ENCODE data around the gene MALT1. TPM values are rescaled to one million over a fixed set of nuclear protein-coding genes. Genes with fewer than 3 reads are reported as not detected.

MALT1 gene
- total and polyA plus RNA-seq, 2 experiments from 2014 or later, result 14.9 to 35.9 TPM

DNA sequence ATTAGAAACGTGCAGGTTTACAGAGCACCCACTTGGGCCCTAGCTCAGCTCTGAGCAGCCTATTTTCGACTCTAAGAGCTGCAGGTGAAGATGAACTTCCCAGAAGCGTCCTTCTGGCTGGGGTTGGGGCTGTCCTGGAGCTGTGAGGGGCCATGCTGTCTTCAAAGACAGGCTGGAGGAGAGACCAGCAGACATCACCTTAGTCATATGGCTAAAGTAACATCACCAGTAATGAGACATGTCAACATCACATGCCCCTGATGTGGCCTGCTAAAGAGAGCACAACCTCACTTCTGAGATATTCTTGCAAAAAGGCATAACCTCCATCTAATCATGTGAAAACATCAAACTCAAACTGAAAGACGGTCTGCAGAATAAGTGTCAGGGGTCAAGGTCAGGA, 106.2 kb downstream of the MALT1 start:
- no peaks in the 10 kb centered on the region for H3K9me2 ChIP-seq (replicated peaks; ENCODE audit: insufficient read depth)
- no peaks in the 10 kb centered on the region for H3K27me3 ChIP-seq
- H3K79me2 ChIP-seq, result no peaks in the 10 kb centered on the region
- no peaks in the 10 kb centered on the region for H4K20me1 ChIP-seq (ENCODE audit: insufficient read depth, poor library complexity, severe bottlenecking)
- H3K4me3 ChIP-seq, result no peak overlapping the region
- no peaks in the 10 kb centered on the region for H3K36me3 ChIP-seq (replicated peaks; ENCODE audit: insufficient read depth, low read depth)
- no peak overlapping the region for H2AFZ ChIP-seq
- H3K4me2 ChIP-seq, result no peak overlapping the region
- TF ChIP-seq, protein P1, sequence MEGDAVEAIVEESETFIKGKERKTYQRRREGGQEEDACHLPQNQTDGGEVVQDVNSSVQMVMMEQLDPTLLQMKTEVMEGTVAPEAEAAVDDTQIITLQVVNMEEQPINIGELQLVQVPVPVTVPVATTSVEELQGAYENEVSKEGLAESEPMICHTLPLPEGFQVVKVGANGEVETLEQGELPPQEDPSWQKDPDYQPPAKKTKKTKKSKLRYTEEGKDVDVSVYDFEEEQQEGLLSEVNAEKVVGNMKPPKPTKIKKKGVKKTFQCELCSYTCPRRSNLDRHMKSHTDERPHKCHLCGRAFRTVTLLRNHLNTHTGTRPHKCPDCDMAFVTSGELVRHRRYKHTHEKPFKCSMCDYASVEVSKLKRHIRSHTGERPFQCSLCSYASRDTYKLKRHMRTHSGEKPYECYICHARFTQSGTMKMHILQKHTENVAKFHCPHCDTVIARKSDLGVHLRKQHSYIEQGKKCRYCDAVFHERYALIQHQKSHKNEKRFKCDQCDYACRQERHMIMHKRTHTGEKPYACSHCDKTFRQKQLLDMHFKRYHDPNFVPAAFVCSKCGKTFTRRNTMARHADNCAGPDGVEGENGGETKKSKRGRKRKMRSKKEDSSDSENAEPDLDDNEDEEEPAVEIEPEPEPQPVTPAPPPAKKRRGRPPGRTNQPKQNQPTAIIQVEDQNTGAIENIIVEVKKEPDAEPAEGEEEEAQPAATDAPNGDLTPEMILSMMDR (IDR thresholded peaks at IDR 0.05; ENCODE audit: poor library complexity), result no peak
- TF ChIP-seq EZH2 (IDR thresholded peaks at IDR 0.05; ENCODE audit: borderline replicate concordance) (no peak), EZH2phosphoT487 (IDR thresholded peaks at IDR 0.05; ENCODE audit: low read depth, severe bottlenecking, unreplicated experiment) (no peak)
- no peak overlapping the region for H3K27ac ChIP-seq
- H3K9me3 ChIP-seq (ENCODE audit: low read depth), result no peaks in the 10 kb centered on the region
- 90% methylated on average over 4 of the region's 4 CpGs for WGBS (ENCODE audit: low lambda C conversion rate, missing lambda C conversion rate)
- peaks cover 7% of the 10 kb centered on the region for H3K4me1 ChIP-seq (ENCODE audit: insufficient read depth)
- no peak for DNase-seq (ENCODE audit: low spot score)

DNA sequence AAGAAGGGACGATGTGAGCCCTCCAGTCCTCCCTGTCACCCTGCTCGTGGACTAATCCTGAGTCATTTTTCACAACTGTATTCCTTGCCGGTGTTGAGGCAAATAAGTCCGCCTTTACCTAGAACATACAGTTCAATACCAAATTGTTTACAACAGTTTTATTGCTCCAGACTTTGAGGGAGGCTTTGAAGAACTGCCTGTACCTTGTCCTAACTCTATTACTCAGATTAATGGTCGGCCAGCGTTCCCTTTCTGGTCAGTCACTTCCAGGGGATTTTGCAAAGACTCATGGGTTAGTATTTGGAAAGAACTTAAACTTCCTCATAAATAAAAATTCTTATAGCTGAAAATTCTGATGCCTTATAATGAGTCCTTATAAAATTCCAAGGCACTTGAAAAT, 108.3 kb downstream of the MALT1 start:
- no peak overlapping the region for H2AFZ ChIP-seq
- no peak for TF ChIP-seq EZH2phosphoT487 (IDR thresholded peaks at IDR 0.05; ENCODE audit: low read depth, severe bottlenecking, unreplicated experiment)
- no peak for TF ChIP-seq EZH2 (IDR thresholded peaks at IDR 0.05; ENCODE audit: borderline replicate concordance)
- TF ChIP-seq, protein P1 (IDR thresholded peaks at IDR 0.05; ENCODE audit: poor library complexity), result no peak
- H3K27ac ChIP-seq, result peak overlapping the region; percentile 82

DNA sequence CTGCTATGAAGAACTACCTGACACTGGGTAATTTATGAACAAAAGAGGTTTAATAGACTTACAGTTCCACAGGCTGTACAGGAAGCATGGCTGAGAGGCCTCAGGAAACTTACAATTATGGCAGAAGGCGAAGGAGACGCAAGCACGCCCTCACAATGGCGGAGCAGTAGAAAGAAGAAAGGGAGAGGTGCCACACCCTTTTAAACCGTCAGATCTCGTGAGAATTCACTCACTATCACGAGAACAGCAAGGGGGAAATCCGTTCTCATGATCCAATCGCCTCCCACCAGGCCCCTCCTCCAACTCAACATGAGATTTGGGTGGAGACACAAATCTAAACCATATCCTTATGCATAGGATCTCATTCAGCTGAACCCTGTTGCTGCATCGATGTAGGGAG, 108.8 kb downstream of the MALT1 start:
- TF ChIP-seq EZH2phosphoT487 (IDR thresholded peaks at IDR 0.05; ENCODE audit: low read depth, severe bottlenecking, unreplicated experiment), result no peak
- no peaks in the 10 kb centered on the region for H3K27me3 ChIP-seq
- peak overlapping the region; percentile 57 for H3K27ac ChIP-seq
- no peak overlapping the region for H2AFZ ChIP-seq
- 88% methylated on average over 10 of the region's 10 CpGs for WGBS (ENCODE audit: low lambda C conversion rate, missing lambda C conversion rate)
- no peaks in the 10 kb centered on the region for H4K20me1 ChIP-seq (ENCODE audit: insufficient read depth, poor library complexity, severe bottlenecking)
- H3K36me3 ChIP-seq (replicated peaks; ENCODE audit: insufficient read depth, low read depth), result no peaks in the 10 kb centered on the region
- no peaks in the 10 kb centered on the region for H3K79me2 ChIP-seq
- H3K4me2 ChIP-seq, result no peak overlapping the region
- H3K4me1 ChIP-seq (ENCODE audit: insufficient read depth), result peaks cover 15% of the 10 kb centered on the region
- no peaks in the 10 kb centered on the region for H3K9me2 ChIP-seq (replicated peaks; ENCODE audit: insufficient read depth)
- no peak for DNase-seq (ENCODE audit: low spot score)
- no peak overlapping the region for H3K4me3 ChIP-seq
- no peaks in the 10 kb centered on the region for H3K9me3 ChIP-seq (ENCODE audit: low read depth)

More for the DNA sequence above, 108.3 kb downstream of the MALT1 start:
- H3K79me2 ChIP-seq, result no peaks in the 10 kb centered on the region
- no peak overlapping the region for H3K4me3 ChIP-seq
- H3K36me3 ChIP-seq (replicated peaks; ENCODE audit: insufficient read depth, low read depth), result no peaks in the 10 kb centered on the region
- DNase-seq (ENCODE audit: low spot score), result peak; percentile 38
- no peaks in the 10 kb centered on the region for H3K9me3 ChIP-seq (ENCODE audit: low read depth)
- H3K4me1 ChIP-seq (ENCODE audit: insufficient read depth), result peaks cover 10% of the 10 kb centered on the region
- no peaks in the 10 kb centered on the region for H3K9me2 ChIP-seq (replicated peaks; ENCODE audit: insufficient read depth)
- no peaks in the 10 kb centered on the region for H3K27me3 ChIP-seq
- no peaks in the 10 kb centered on the region for H4K20me1 ChIP-seq (ENCODE audit: insufficient read depth, poor library complexity, severe bottlenecking)
- WGBS (ENCODE audit: low lambda C conversion rate, missing lambda C conversion rate), result 58% methylated on average over 6 of the region's 6 CpGs
- peak overlapping the region; percentile 43 for H3K4me2 ChIP-seq

DNA sequence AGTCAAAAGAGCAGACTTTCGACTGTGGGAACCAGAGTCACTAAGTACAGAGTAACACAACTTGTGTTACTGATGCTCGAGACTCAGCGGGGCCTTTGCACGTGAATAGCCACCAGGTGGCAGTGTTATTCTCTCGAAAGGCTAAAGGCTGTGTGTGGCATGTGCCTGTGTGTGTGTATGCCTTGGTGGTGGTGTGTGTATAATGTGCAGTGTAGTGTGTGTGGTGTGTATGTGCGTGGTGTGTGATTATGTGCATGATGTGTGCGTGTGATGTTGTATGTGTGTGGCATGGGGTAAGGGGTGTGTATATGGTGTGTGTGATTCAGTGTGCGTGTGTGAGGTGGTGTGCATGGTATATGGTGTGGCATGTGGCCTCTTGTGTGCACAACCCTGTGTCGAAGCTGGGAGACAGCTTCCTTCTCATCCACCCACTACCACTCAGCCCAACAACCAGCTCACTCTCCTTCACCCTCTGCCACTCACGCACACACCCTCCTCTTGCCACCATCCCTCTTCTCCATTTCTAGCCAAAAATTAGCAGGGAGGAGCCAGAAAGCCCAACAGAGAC, 110.4 kb downstream of the MALT1 start:
- WGBS (ENCODE audit: low lambda C conversion rate, missing lambda C conversion rate), result 32% methylated on average over 10 of the region's 10 CpGs
- no peaks in the 10 kb centered on the region for H3K9me3 ChIP-seq (ENCODE audit: low read depth)
- peaks cover 30% of the 10 kb centered on the region for H3K4me1 ChIP-seq (ENCODE audit: insufficient read depth)
- H3K4me3 ChIP-seq, result no peak overlapping the region
- no peak overlapping the region for H3K4me2 ChIP-seq
- peak; percentile 91 for DNase-seq (ENCODE audit: low spot score)
- no peaks in the 10 kb centered on the region for H3K9me2 ChIP-seq (replicated peaks; ENCODE audit: insufficient read depth)
- H2AFZ ChIP-seq, result no peak overlapping the region
- no peaks in the 10 kb centered on the region for H3K79me2 ChIP-seq
- no peak for TF ChIP-seq EZH2phosphoT487 (IDR thresholded peaks at IDR 0.05; ENCODE audit: low read depth, severe bottlenecking, unreplicated experiment)
- TF ChIP-seq, protein P1 (IDR thresholded peaks at IDR 0.05; ENCODE audit: poor library complexity), result peak; percentile 90
- H4K20me1 ChIP-seq (ENCODE audit: insufficient read depth, poor library complexity, severe bottlenecking), result no peaks in the 10 kb centered on the region
- no peaks in the 10 kb centered on the region for H3K36me3 ChIP-seq (replicated peaks; ENCODE audit: insufficient read depth, low read depth)
- no peak overlapping the region for H3K27ac ChIP-seq
- H3K27me3 ChIP-seq, result no peaks in the 10 kb centered on the region

Measured in hepatocyte (in vitro differentiated cells).